Common myeloid progenitor, CD34-positive (primary cell): ENCODE measurements around the gene DOLK.

Experiments used
- CTCF ChIA-PET: fragments of 350-600 bp; sonication (Branson Sonifier 250); formaldehyde crosslinking; loops from one replicate; lab custom pipeline; 2021; ENCODE audit warnings: antibody characterized with exemption; lab: Charles Lee
- POLR2A ChIA-PET: fragments of 350-600 bp; sonication (Branson Sonifier 250); formaldehyde crosslinking; loops from one replicate; lab custom pipeline; 2021; ENCODE audit warnings: antibody characterized with exemption; lab: Charles Lee
- DNase-seq, 3 donors: peaks; one replicate each; pipeline versions ENCODE4 v3.0.0 to v3.0.0-alpha.2; 2013
- H3K27ac ChIP-seq, 2 experiments: 1 replicate in 1 of 2; 2 replicates in 1 of 2; pipeline ENCODE4 v1.7.0; 2013; ENCODE audit warnings: inconsistent platforms in 2 of 2, low read length in 2 of 2, mild to moderate bottlenecking in 2 of 2, low read depth in 1 of 2, moderate library complexity in 1 of 2; ENCODE audit not compliant: severe bottlenecking in 2 of 2, insufficient read depth in 1 of 2, poor library complexity in 1 of 2
- H3K27me3 ChIP-seq, 5 experiments: replicated peaks in 2 of 5; 1 replicate in 3 of 5; 2 replicates in 2 of 5; pipeline versions ENCODE4 v1.6.1 to v1.7.0; 2013; ENCODE audit warnings: low read length in 4 of 5, mild to moderate bottlenecking in 2 of 5, moderate library complexity in 2 of 5, inconsistent platforms in 1 of 5; ENCODE audit not compliant: insufficient read depth in 5 of 5, control insufficient read depth in 4 of 5
- H3K36me3 ChIP-seq, 4 experiments: 1 replicate in 2 of 4; 2 replicates in 2 of 4; pipeline versions ENCODE4 v1.6.1 to v1.7.0; 2013; ENCODE audit warnings: low read length in 3 of 4, control low read depth in 1 of 4, mild to moderate bottlenecking in 1 of 4; ENCODE audit not compliant: control insufficient read depth in 4 of 4, insufficient read depth in 4 of 4
- H3K4me1 ChIP-seq, 4 experiments: 1 replicate in 3 of 4; 2 replicates in 1 of 4; pipeline versions ENCODE4 v1.6.1 to v1.7.1; 2013; ENCODE audit warnings: low read length in 3 of 4, mild to moderate bottlenecking in 3 of 4, control low read depth in 1 of 4, inconsistent platforms in 1 of 4, moderate library complexity in 1 of 4; ENCODE audit not compliant: control insufficient read depth in 4 of 4, insufficient read depth in 4 of 4; ENCODE audit errors: control extremely low read depth in 1 of 4
- H3K4me3 ChIP-seq, 7 experiments: 1 replicate in 4 of 7; 2 replicates in 3 of 7; pipeline versions ENCODE4 v1.5.1 to v1.7.0; 2013; ENCODE audit warnings: mild to moderate bottlenecking in 7 of 7, low read length in 6 of 7, moderate library complexity in 6 of 7, inconsistent platforms in 2 of 7, low read depth in 2 of 7, control low read depth in 1 of 7; ENCODE audit not compliant: insufficient read depth in 4 of 7, control insufficient read depth in 1 of 7; ENCODE audit errors: extremely low read depth in 1 of 7
- H3K9me3 ChIP-seq, 5 experiments: 1 replicate in 4 of 5; 2 replicates in 1 of 5; pipeline versions ENCODE4 v1.6.1 to v1.7.1; 2013; ENCODE audit warnings: low read length in 4 of 5, mild to moderate bottlenecking in 2 of 5, inconsistent platforms in 1 of 5, low read depth in 1 of 5, moderate library complexity in 1 of 5; ENCODE audit not compliant: control insufficient read depth in 4 of 5, insufficient read depth in 2 of 5; ENCODE audit errors: control extremely low read depth in 1 of 5
- WGBS: methylation state at CpG from one replicate; pipeline ENCODE4 v1.1.5; 2013; ENCODE audit not compliant: insufficient coverage; 5-methylcytosine and 5-hydroxymethylcytosine counted together

DOLK gene

DNA sequence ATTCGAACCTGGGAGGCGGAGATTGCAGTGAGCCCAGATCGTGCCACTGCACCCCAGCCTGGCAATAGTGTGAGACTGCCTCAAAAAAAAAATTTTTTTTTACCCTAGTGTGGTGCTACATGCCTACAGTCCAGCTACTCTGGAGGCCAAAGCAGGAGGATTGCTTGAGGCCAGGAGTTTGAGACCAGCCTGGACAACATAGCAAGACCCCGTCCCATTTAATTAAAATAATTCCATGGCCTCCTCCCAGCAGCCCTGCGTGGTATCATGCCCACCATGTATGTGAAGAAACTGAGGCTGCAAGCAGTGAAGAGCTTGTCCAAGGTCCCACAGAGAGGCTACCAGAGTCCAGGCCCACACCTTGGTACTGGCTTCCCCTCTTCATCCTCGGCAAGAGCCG, 46.0 kb downstream of the DOLK start:
- Histone ChIP-seq H3K27ac (peak overlapping the region in 1 of 2 experiments; percentile 60), H3K27me3 (no peaks in the 10 kb centered on the region), H3K9me3 (no peaks in the 10 kb centered on the region), H3K4me1 (peaks cover 8 to 60% (median 49%) of the 10 kb centered on the region in 4 experiments), H3K36me3 (peaks cover 0 to 2% (median 0%) of the 10 kb centered on the region in 4 experiments), H3K4me3 (no peak overlapping the region)
- 85% methylated on average over 5 of the region's 7 CpGs for WGBS
- POLR2A ChIA-PET = no interaction called here
- CTCF ChIA-PET = interaction anchor here (1.1 to 1.7 kb wide), 4 partner anchors 15 to 27 kb away, joined by 3 to 7 read pairs (median 4); partner anchors contain the start of gene PHYHD1
- no peak for DNase-seq

DNA sequence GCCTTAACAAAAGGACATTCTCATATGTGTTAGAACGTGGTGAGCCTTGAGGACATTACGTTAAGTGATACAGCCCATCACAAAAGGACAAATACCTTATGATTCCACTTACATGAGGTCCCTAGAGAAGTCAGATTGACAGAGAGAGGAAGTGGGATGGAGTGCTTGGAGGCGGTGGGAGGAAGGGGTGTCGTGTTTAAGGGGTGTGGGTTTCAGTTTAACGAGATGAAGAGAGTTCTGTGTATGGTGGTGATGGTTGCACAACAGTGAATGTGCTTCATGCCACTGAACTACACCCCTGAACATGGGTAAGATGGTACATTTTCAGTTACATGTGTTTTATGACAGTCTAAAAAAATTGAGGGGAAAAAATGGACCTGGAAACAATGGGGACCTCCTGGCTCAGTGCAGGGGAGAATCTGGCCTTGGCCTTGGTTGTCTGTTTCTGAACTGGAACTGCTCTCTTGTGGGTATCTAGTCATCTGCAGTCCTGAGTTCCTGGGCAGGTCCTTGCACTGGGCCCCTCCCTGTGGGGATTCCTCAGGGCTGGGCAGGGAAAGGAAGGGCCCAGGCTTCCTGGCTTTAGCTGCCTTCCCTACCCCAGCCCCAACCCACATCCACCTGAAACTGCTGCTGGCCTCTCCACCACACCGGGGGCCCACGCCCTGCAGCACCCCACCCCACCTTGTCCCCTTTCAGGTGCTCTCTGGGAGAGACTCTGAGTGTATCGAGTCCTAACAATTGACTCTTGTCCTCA, 47.7 kb downstream of the DOLK start:
- ChIA-PET POLR2A (interaction anchor here (0.7 kb wide), 1 partner anchor 20 kb away, joined by 3 read pairs; no protein-coding TSS in a partner anchor), CTCF (interaction anchor here (1.3 to 1.6 kb wide), 2 partner anchors 17 to 21 kb away, joined by 3 to 4 read pairs; partner anchors contain the start of gene PHYHD1)
- Histone ChIP-seq H3K4me3 (peak overlapping the region in 1 of 7 experiments; percentile 38), H3K9me3 (no peaks in the 10 kb centered on the region), H3K36me3 (peaks cover 0 to 8% (median 7%) of the 10 kb centered on the region in 4 experiments), H3K27ac (peak overlapping the region; percentile 27 to 60), H3K27me3 (no peaks in the 10 kb centered on the region), H3K4me1 (peaks cover 8 to 60% (median 49%) of the 10 kb centered on the region in 4 experiments)
- 19% methylated on average over 6 of the region's 8 CpGs for WGBS
- peak in 2 of 3 donors; percentile 74 to 75 for DNase-seq

DNA sequence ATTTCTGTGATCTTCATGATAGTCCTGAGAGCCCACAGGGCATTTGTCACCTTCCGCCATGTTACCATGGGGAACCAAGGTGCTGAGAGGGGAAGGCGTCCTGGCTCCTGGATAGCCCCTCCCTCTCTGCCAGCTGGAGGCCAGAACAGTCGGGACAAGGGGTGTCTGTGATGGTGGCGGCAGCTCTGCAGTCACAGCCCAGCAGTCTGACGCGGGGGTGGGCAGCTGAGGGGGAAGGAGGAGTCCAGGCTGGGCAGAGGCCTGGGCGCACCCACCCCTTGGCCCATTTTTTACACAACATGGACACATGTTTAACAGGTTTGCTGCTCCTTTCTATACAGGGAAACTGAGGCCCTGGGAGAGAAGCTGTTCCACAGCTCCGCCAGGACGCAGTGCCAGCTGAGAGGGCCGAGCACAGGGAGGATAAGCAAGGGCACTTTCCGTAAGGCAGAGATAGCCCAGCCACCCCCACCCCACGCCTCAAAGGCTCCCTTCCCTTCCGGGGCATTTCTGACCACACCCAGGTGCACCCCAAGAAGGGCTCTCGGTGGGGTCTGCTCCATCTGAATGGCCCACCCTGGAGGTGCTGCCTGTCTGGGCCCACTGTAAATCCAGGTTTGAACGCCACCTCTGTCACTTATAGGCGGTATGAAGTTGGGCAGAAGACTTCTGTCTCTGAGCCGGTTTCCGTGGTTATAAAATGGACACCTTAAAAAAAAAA, 48.4 kb downstream of the DOLK start:
- ChIA-PET CTCF (interaction anchor here (0.6 kb wide), 1 partner anchor 51 kb away, joined by 3 read pairs; no protein-coding TSS in a partner anchor), POLR2A (no interaction called here)
- Histone ChIP-seq H3K27me3 (no peaks in the 10 kb centered on the region), H3K9me3 (no peaks in the 10 kb centered on the region), H3K27ac (peak overlapping the region in 1 of 2 experiments; percentile 60), H3K4me3 (peak overlapping the region in 1 of 7 experiments; percentile 38), H3K36me3 (peaks cover 0 to 8% (median 7%) of the 10 kb centered on the region in 4 experiments), H3K4me1 (peaks cover 8 to 55% (median 49%) of the 10 kb centered on the region in 4 experiments)
- DNase-seq = no peak
- 89% methylated on average over 14 of the region's 18 CpGs for WGBS

DNA sequence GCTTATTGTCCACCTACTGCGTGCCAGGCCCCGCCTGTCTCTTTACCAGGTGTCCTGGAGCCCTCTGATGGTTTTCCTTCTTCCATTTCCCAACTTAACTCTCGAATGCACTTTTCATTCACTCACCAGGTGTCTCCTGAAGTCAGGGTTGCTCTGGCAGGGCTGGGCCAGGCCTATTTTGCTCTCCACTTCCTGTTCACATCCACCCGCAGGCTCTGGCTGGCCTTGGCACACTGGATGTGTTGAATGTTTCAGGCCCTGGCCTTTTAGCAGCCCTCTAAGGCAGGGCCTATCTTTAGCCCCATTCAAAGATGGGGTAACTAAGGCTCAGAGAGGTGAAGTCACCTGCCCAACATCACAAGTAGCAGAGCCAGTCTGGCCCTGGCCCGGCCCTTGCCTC, 49.0 kb downstream of the DOLK start:
- DNase-seq = no peak
- ChIA-PET CTCF (interaction anchor here (0.6 to 2.6 kb wide), 2 partner anchors 20 to 52 kb away, joined by 3 to 9 read pairs; no protein-coding TSS in a partner anchor), POLR2A (no interaction called here)
- H3K4me1 ChIP-seq = peaks cover 8 to 51% (median 48%) of the 10 kb centered on the region in 4 experiments
- no peaks in the 10 kb centered on the region for H3K9me3 ChIP-seq
- H3K4me3 ChIP-seq = no peak overlapping the region
- no peaks in the 10 kb centered on the region for H3K27me3 ChIP-seq
- peaks cover 0 to 10% (median 8%) of the 10 kb centered on the region in 4 experiments for H3K36me3 ChIP-seq
- peak overlapping the region in 1 of 2 experiments; percentile 32 for H3K27ac ChIP-seq
- 91% methylated on average over 3 of the region's 5 CpGs for WGBS

DNA sequence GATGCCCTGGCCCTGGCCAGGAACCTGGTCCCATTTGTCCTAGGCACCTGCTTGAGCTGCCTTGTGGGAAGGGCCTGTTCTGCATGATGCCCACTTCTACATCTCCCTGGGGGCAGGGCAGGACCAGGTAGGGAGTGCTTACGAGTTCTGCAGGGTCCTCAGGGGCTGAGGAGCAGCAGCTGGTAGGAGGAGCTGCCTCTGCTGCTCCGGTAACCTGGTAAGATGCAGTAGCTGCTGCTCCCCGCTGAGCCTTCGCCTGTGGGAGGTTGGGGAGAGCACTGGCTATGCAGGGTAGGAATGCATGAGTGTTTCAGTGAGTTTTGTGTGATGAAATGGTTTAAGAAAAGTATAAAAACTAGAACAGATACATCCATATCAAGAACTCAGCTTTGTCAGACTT, 51.8 kb downstream of the DOLK start:
- H3K36me3 ChIP-seq = peaks cover 4 to 33% (median 17%) of the 10 kb centered on the region in 4 experiments
- no peak for DNase-seq
- no peaks in the 10 kb centered on the region for H3K9me3 ChIP-seq
- POLR2A ChIA-PET = no interaction called here
- CTCF ChIA-PET = interaction anchor here (1.2 to 2.6 kb wide), 5 partner anchors 11 to 32 kb away, joined by 3 to 9 read pairs (median 5); no protein-coding TSS in a partner anchor
- no peaks in the 10 kb centered on the region for H3K27me3 ChIP-seq
- 84% methylated on average over 2 of the region's 4 CpGs for WGBS
- no peak overlapping the region for H3K27ac ChIP-seq
- no peak overlapping the region for H3K4me3 ChIP-seq
- peaks cover 7 to 28% (median 25%) of the 10 kb centered on the region in 4 experiments for H3K4me1 ChIP-seq
